Gastrocnemius medialis (tissue), 4 donors: ENCODE results near the gene STYX. TPM values are rescaled to one million over a fixed set of nuclear protein-coding genes. Genes with fewer than 3 reads are reported as not detected.

ENCODE experiments used
- ATAC-seq, 2 donors: fragments of 150-250 bp; one replicate each; pipeline ENCODE4 v1.9.1; 2016
- DNase-seq, 2 donors: peaks; one replicate each; pipeline ENCODE4 v3.0.0-alpha.2; 2019
- H3K27ac ChIP-seq, 4 donors: fragments of 200-600 bp; sonication (generic); 1 replicate in 1 of 4; 2 replicates in 3 of 4; pipeline ENCODE4 v1.5.1; 2016 to 2018; ENCODE audit warnings: mild to moderate bottlenecking in 2 of 4, moderate library complexity in 1 of 4
- H3K27me3 ChIP-seq, 3 donors: fragments of 200-600 bp; sonication (generic) in 2 of 3; 1 replicate in 1 of 3; 2 replicates in 2 of 3; pipeline versions ENCODE4 v1.5.1 to v1.6.0; 2016 to 2019; ENCODE audit warnings: mild to moderate bottlenecking in 1 of 3, moderate library complexity in 1 of 3
- H3K36me3 ChIP-seq, 2 donors: fragments of 200-600 bp; sonication (generic) in 1 of 2; one replicate each; pipeline ENCODE4 v1.5.1; 2017 to 2018
- H3K4me1 ChIP-seq, 2 donors: fragments of 200-600 bp; sonication (generic) in 1 of 2; one replicate each; pipeline ENCODE4 v1.5.1; 2016 to 2017; ENCODE audit warnings: mild to moderate bottlenecking in 2 of 2
- H3K4me3 ChIP-seq, 4 donors: fragments of 200-600 bp; sonication (generic) in 3 of 4; 1 replicate in 1 of 4; 2 replicates in 3 of 4; pipeline ENCODE4 v1.5.1; 2016 to 2019; ENCODE audit warnings: mild to moderate bottlenecking in 2 of 4
- H3K9me3 ChIP-seq, 3 donors: fragments of 200-600 bp; sonication (generic) in 2 of 3; 1 replicate in 1 of 3; 2 replicates in 2 of 3; pipeline ENCODE4 v1.5.1; 2016 to 2019
- POLR2A ChIP-seq, 2 donors: fragments of 450-650 bp; IDR thresholded peaks; one replicate each; pipeline ENCODE4 v1.6.1; 2017; ENCODE audit warnings: antibody characterized with exemption in 2 of 2, mild to moderate bottlenecking in 2 of 2, moderate library complexity in 2 of 2
- in situ Hi-C, 4 donors: fragments of 200-750 bp; cut with MboI; loops; one replicate each; pipeline versions ENCODE4 v1.15.0 to v1.8.0; 2017; ENCODE audit warnings: low sequenced_read_pairs in 4 of 4
- intact Hi-C: fragments of 100-400 bp; cut with DNase I; formaldehyde crosslinking; loops from one replicate; pipeline ENCODE4 v1.15.1; 2023; ENCODE audit warnings: low total_unique reads
- total RNA-seq, 4 donors: library from RNA; depleted of rRNA; stranded (reverse); fragments of >200 nt; gene quantifications; one replicate each; pipeline versions ENCODE4 v1.1.0 to v1.2.3, GENCODE V29; 2016
- TF ChIP-seq, protein P1 (sequence below), 5 experiments: fragments of 450-650 bp in 3 of 5; fragments of 200-600 bp in 2 of 5; sonication (generic) in 2 of 5; IDR thresholded peaks in 4 of 5; conservative IDR thresholded peaks in 1 of 5; 1 replicate in 4 of 5; 2 replicates in 1 of 5; pipeline ENCODE4 v1.5.1; 2016 to 2019; ENCODE audit warnings: antibody characterized with exemption in 5 of 5, mild to moderate bottlenecking in 3 of 5, moderate library complexity in 3 of 5

STYX gene
- total RNA-seq, 4 donors from 2014 or later: 17.1 to 30.7 (median 20.3) TPM

DNA sequence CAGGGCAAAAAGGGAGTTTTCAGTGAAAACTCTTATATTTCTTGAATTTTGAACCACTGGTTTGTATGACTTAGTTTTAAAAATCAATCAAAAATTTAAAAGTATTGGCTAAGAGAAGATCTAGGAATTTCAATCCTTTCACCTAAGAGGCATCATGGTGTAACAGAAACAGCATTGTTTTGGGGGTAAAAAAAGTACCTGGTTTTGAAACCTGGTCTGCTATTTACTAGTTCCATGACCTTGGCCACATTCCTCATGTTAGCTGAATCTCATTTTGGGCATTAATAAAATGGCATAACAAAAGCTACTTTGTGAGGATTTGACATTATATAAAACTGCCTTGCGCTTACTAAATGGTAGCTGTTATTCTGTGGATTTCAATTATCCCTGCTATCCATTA, 78.1 kb downstream of the STYX start:
- Histone ChIP-seq H3K4me1 (no peaks in the 10 kb centered on the region), H3K9me3 (no peaks in the 10 kb centered on the region), H3K27ac (no peak overlapping the region), H3K27me3 (no peaks in the 10 kb centered on the region), H3K4me3 (no peak overlapping the region), H3K36me3 (no peaks in the 10 kb centered on the region)
- ATAC-seq: no peak
- intact Hi-C loops: no loop called here
- in situ Hi-C loops: loop anchor here in 1 of 4 donors (25.0 kb wide), 1 partner anchor 504 kb away; no protein-coding TSS in a partner anchor
- no peak for TF ChIP-seq POLR2A (IDR thresholded peaks at IDR 0.05)
- TF ChIP-seq, protein P1, sequence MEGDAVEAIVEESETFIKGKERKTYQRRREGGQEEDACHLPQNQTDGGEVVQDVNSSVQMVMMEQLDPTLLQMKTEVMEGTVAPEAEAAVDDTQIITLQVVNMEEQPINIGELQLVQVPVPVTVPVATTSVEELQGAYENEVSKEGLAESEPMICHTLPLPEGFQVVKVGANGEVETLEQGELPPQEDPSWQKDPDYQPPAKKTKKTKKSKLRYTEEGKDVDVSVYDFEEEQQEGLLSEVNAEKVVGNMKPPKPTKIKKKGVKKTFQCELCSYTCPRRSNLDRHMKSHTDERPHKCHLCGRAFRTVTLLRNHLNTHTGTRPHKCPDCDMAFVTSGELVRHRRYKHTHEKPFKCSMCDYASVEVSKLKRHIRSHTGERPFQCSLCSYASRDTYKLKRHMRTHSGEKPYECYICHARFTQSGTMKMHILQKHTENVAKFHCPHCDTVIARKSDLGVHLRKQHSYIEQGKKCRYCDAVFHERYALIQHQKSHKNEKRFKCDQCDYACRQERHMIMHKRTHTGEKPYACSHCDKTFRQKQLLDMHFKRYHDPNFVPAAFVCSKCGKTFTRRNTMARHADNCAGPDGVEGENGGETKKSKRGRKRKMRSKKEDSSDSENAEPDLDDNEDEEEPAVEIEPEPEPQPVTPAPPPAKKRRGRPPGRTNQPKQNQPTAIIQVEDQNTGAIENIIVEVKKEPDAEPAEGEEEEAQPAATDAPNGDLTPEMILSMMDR (IDR thresholded peaks at IDR 0.05 in 4 of 5, conservative IDR thresholded peaks at IDR 0.05 in 1 of 5): no peak
- no peak for DNase-seq

DNA sequence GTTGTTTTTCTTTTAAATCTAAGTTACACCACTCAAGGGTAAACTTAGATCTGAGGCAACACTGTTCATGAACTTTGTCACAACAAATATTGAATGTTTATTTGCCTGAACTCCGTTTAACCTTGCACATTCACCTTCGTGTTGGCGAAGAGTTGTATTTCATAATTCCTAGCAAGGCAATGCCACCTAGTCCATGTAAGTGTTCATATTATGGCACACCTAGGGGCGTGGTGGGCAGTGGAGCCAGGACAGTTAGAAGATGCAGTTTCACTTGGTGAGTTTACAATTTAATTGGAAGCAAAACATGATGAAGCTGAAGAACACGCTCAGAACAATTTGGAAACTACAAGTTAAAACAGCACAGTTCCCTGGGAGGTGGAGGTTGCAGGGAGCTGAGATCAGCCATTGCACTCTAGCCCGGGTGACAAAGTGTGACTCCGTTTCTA, 91.9 kb downstream of the STYX start:
- in situ Hi-C loops (loop anchor here (5.0 to 25.0 kb wide), 5 partner anchors 140 to 490 kb away; no protein-coding TSS in a partner anchor), intact Hi-C loops (loop anchor here (10.0 kb wide), 1 partner anchor 483 kb away; no protein-coding TSS in a partner anchor)
- Histone ChIP-seq H3K36me3 (no peaks in the 10 kb centered on the region), H3K27ac (no peak overlapping the region), H3K4me3 (no peak overlapping the region), H3K4me1 (no peaks in the 10 kb centered on the region), H3K27me3 (no peaks in the 10 kb centered on the region), H3K9me3 (no peaks in the 10 kb centered on the region)
- TF ChIP-seq POLR2A (IDR thresholded peaks at IDR 0.05): no peak
- TF ChIP-seq, protein P1 (IDR thresholded peaks at IDR 0.05 in 4 of 5, conservative IDR thresholded peaks at IDR 0.05 in 1 of 5): no peak
- DNase-seq (no peak), ATAC-seq (no peak)

DNA sequence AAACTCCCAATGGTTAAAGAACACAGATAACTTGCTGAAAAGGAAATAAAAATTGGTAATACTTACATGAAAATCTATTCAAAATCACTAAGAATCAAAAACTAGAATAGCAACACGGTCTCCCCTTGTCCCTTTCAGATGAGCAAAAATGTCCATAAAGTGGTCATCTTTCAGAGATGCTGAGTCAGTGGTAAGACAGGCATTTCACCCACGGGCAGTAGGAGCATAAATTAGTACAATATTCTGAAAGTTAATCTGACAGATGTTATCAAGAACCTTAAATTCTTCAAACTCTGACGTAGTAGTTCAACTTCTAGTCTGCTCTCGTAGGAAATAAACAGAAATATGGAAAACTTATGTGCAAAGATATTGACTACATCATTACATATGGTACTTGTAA, 94.5 kb downstream of the STYX start:
- no peaks in the 10 kb centered on the region for H3K4me1 ChIP-seq
- H3K27me3 ChIP-seq: no peaks in the 10 kb centered on the region
- in situ Hi-C loops: loop anchor here (5.0 to 25.0 kb wide), 5 partner anchors 138 to 488 kb away; no protein-coding TSS in a partner anchor
- TF ChIP-seq, protein P1 (IDR thresholded peaks at IDR 0.05 in 4 of 5, conservative IDR thresholded peaks at IDR 0.05 in 1 of 5): no peak
- no peak for TF ChIP-seq POLR2A (IDR thresholded peaks at IDR 0.05)
- H3K27ac ChIP-seq: no peak overlapping the region
- no peak overlapping the region for H3K4me3 ChIP-seq
- DNase-seq: no peak
- intact Hi-C loops: loop anchor here (10.0 kb wide), 1 partner anchor 480 kb away; no protein-coding TSS in a partner anchor
- no peak for ATAC-seq
- H3K36me3 ChIP-seq: no peaks in the 10 kb centered on the region
- H3K9me3 ChIP-seq: no peaks in the 10 kb centered on the region

Other genes with a start within 250 kb of the STYX start
- 1 to 10 TPM; 2.4 to 4.0 (median 2.9) TPM for gene TXNDC16, start 177.7 kb upstream of the STYX start, total RNA-seq
- gene GPR137C, start 177.3 kb upstream of the STYX start, total RNA-seq: under 1 TPM in 3 of 4 donors, not detected in 1; 0.10 to 0.42 (median 0.38) TPM
- gene ERO1A, start 34.6 kb upstream of the STYX start, total RNA-seq: 10 to 100 TPM; 11.9 to 25.6 (median 19.1) TPM
- gene PSMC6, start 23.0 kb upstream of the STYX start, total RNA-seq: 100 to 1,000 TPM; 158 to 251 (median 178) TPM
- gene GNPNAT1, start 61.4 kb downstream of the STYX start, total RNA-seq: 10 to 100 TPM; 10.0 to 19.4 (median 12.4) TPM
- 10 to 100 TPM; 44.0 to 75.9 (median 59.7) TPM for gene FERMT2, start 220.9 kb downstream of the STYX start, total RNA-seq